MM.1S (cell line): ENCODE results near the gene KIF9.

Source experiments
- EZH2 ChIP-seq: fragments of 300-600 bp; sonication (generic); optimal IDR thresholded peaks from 2 replicates; pipeline ENCODE3; 2017; ENCODE audit warnings: low read depth, mild to moderate bottlenecking, antibody characterized with exemption, low read length, mixed read lengths
- EZH2phosphoT487 ChIP-seq: fragments of 300-600 bp; sonication (generic); IDR thresholded peaks from 2 replicates; pipeline ENCODE4 v1.6.1; 2018; ENCODE audit warnings: antibody characterized with exemption, low read length
- TF ChIP-seq, protein P1 (sequence below): fragments of 300-600 bp; sonication (generic); IDR thresholded peaks from 2 replicates; pipeline ENCODE4 v1.5.1; 2016; ENCODE audit warnings: antibody characterized with exemption, low read length, mixed read lengths

DNA sequence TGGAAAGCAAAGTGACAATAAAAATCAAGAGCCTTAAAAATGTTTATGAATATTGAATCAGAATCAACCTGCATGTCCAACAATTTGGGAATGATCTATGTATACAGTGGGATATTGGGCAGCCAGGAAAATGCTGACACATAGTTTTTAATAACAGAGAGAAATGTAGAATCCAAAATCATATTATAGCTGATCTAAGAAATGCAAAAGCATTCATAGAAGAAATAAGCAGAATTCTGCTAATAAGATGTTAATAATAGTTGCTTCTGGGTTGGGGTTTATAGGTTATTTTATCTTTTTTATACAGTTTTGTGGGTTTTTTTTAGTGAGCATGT lies 15.1 kb downstream of the KIF9 start:
- TF ChIP-seq, protein P1, sequence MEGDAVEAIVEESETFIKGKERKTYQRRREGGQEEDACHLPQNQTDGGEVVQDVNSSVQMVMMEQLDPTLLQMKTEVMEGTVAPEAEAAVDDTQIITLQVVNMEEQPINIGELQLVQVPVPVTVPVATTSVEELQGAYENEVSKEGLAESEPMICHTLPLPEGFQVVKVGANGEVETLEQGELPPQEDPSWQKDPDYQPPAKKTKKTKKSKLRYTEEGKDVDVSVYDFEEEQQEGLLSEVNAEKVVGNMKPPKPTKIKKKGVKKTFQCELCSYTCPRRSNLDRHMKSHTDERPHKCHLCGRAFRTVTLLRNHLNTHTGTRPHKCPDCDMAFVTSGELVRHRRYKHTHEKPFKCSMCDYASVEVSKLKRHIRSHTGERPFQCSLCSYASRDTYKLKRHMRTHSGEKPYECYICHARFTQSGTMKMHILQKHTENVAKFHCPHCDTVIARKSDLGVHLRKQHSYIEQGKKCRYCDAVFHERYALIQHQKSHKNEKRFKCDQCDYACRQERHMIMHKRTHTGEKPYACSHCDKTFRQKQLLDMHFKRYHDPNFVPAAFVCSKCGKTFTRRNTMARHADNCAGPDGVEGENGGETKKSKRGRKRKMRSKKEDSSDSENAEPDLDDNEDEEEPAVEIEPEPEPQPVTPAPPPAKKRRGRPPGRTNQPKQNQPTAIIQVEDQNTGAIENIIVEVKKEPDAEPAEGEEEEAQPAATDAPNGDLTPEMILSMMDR, result no peak
- TF ChIP-seq EZH2phosphoT487 (no peak), EZH2 (no peak)
